Heart left ventricle (tissue), 16 donors: ENCODE results near the gene KDM4B. TPM values are rescaled to one million over a fixed set of nuclear protein-coding genes. Genes with fewer than 3 reads are reported as not detected.
"Not testable (repeated sequence)": the region's sequence is repeated elsewhere in the genome, so short reads cannot be mapped to it uniquely, and the experiment has no call there.

Source experiments
- ATAC-seq, 4 donors: fragments of 200-7000 bp; cut with Tn5 transposase; one replicate each; pipeline ENCODE4 v1.9.1; 2020 to 2022; ENCODE audit warnings: moderate library complexity in 4 of 4, mild to moderate bottlenecking in 3 of 4, moderate number of reproducible peaks in 1 of 4
- DNase-seq, 5 donors: peaks; one replicate each; pipeline ENCODE4 v3.0.0-alpha.2; 2020
- H3K27ac ChIP-seq, 12 donors: fragments of 200-600 bp; sonication (generic) in 4 of 12; one replicate each; pipeline versions ENCODE4 v1.5.0 to v1.8.0; 2016 to 2022; ENCODE audit warnings: mild to moderate bottlenecking in 2 of 12
- H3K27me3 ChIP-seq, 9 donors: fragments of 200-600 bp; sonication (generic) in 2 of 9; one replicate each; pipeline versions ENCODE4 v1.5.1 to v1.8.0; 2016 to 2022; ENCODE audit warnings: mild to moderate bottlenecking in 3 of 9
- H3K36me3 ChIP-seq, 9 donors: fragments of 200-600 bp; sonication (generic) in 2 of 9; one replicate each; pipeline versions ENCODE4 v1.5.0 to v1.8.0; 2018 to 2022; ENCODE audit warnings: mild to moderate bottlenecking in 2 of 9
- H3K4me1 ChIP-seq, 12 donors: fragments of 200-600 bp; sonication (generic) in 4 of 12; one replicate each; pipeline versions ENCODE4 v1.5.0 to v1.8.0; 2016 to 2022; ENCODE audit warnings: mild to moderate bottlenecking in 3 of 12
- H3K4me3 ChIP-seq, 12 donors: fragments of 200-600 bp; sonication (generic) in 4 of 12; one replicate each; pipeline versions ENCODE4 v1.5.0 to v1.8.0; 2017 to 2022; ENCODE audit warnings: mild to moderate bottlenecking in 9 of 12, moderate library complexity in 4 of 12
- H3K9me3 ChIP-seq, 12 donors: fragments of 200-600 bp; sonication (generic) in 4 of 12; one replicate each; pipeline versions ENCODE4 v1.5.0 to v1.8.0; 2016 to 2022; ENCODE audit warnings: mild to moderate bottlenecking in 1 of 12
- CTCF ChIP-seq, 12 donors: fragments of 200-600 bp; sonication (generic) in 4 of 12; IDR thresholded peaks; one replicate each; pipeline versions ENCODE4 v1.5.0 to v1.8.0; 2018 to 2022; ENCODE audit warnings: antibody characterized with exemption in 12 of 12, mild to moderate bottlenecking in 5 of 12
- POLR2A ChIP-seq, 2 donors: fragments of 450-650 bp; IDR thresholded peaks; one replicate each; pipeline ENCODE4 v1.6.1; 2017; ENCODE audit warnings: antibody characterized with exemption in 2 of 2, mild to moderate bottlenecking in 2 of 2, moderate library complexity in 2 of 2
- WGBS, 4 donors: extraction: QIAGEN DNeasy Blood & Tissue Kit in 2 of 4; methylation state at CpG; one replicate each; pipeline versions ENCODE4 v1.1.5 to v1.1.7; 2013 to 2018; 5-methylcytosine and 5-hydroxymethylcytosine counted together
- intact Hi-C, 10 donors: fragments of 100-400 bp; cut with DNase I; formaldehyde crosslinking; loops; one replicate each; pipeline versions ENCODE4 v1.11.1 to v1.14.2; 2022
- polyA plus RNA-seq, 2 donors: library from polyadenylated mRNA; stranded (reverse); fragments of 200-250 nt; gene quantifications; one replicate each; pipeline ENCODE4 v1.2.3, GENCODE V29; 2013
- total RNA-seq, 9 donors: library from RNA; depleted of rRNA in 2 of 9; stranded (reverse); fragments of >200 nt in 2 of 9; fragmentation: NEBNext Ultra II Directional in 3 of 9; extraction: Animal tissue kit (Norgen Biotek cat#: 25700) in 3 of 9; gene quantifications; one replicate each; pipeline versions ENCODE4 v1.1.0 to v1.2.4, GENCODE V29; 2016 to 2023
- donor health status: ischemic (EF 13 %, LVEDD 7.1; RV severe dilation, severe dysfunction).
- donor health status: healthy with polysubstance abuse.
- donor health status: DM: no; HTN: yes; CAD: no.
- donor health status: DM: no; HTN: no; CAD: no.
- donor health status: ischemic (EF 25% LVEDD 6.9; RV normal size, moderate dysfunction).
- donor health status: ischemic (EF 25% LVEDD 5.7; RV mildly dilated, moderate dysfunction).
- donor health status: healthy.
- donor health status: DM: yes; HTN: yes; CAD: no.
- donor health status: ischemic (EF 35%, LVEDD 5.7; RV mildly dilated, moderate dysfunction).
- donor health status: nonischemic (EF 11% LVEDD 7.7; RV severe dilation, severe dysfunction).
- donor health status: DM: yes; HTN: yes; CAD: no.
- donor health status: PGD.
- donor health status: ischemic (EF 29% LVEDD 5.4; RV normal size, mild dysfunction).
- donor health status: nonischemic (EF 23%, LVEDD 6.1; RV moderate dilation, normal function).

The KDM4B gene
- total and polyA plus RNA-seq, 11 donors, result 21.5 to 36.5 (median 27.2) TPM

- ATAC-seq (no peak), DNase-seq (peak in 1 of 5 donors; percentile 3)
- Histone ChIP-seq H3K4me3 (no peak overlapping the region), H3K27ac (no peak overlapping the region), H3K4me1 (no peaks in the 10 kb centered on the region), H3K9me3 (peaks cover 0 to 19% (median 9%) of the 10 kb centered on the region in 12 donors), H3K36me3 (peaks cover 0 to 26% (median 12%) of the 10 kb centered on the region in 9 donors), H3K27me3 (no peaks in the 10 kb centered on the region)
- TF ChIP-seq POLR2A (IDR thresholded peaks at IDR 0.05) (no peak), CTCF (IDR thresholded peaks at IDR 0.05) (no peak)
- intact Hi-C loops, result loop anchor here in 4 of 10 donors (5.0 kb wide), 1 partner anchor 108 kb away; no protein-coding TSS in a partner anchor
- WGBS, 4 donors, result 84 to 91% (median 90%) methylated on average over 22 to 26 of the region's 26 CpGs
Observed at GRCh38 chr19:5154799-5155426, 186.0 kb downstream of the KDM4B start.

- Histone ChIP-seq H3K4me1 (no peaks in the 10 kb centered on the region), H3K4me3 (no peak overlapping the region), H3K9me3 (peaks cover 0 to 19% (median 9%) of the 10 kb centered on the region in 12 donors), H3K27me3 (no peaks in the 10 kb centered on the region), H3K27ac (no peak overlapping the region), H3K36me3 (peaks cover 0 to 19% (median 12%) of the 10 kb centered on the region in 9 donors)
- DNase-seq (peak in 1 of 5 donors; percentile 40), ATAC-seq (peak in 1 of 4 donors; percentile 8)
- WGBS, 4 donors, result 87 to 95% (median 90%) methylated on average over 7 to 10 of the region's 10 CpGs
- intact Hi-C loops, result no loop called here
- TF ChIP-seq POLR2A (IDR thresholded peaks at IDR 0.05) (no peak), CTCF (IDR thresholded peaks at IDR 0.05) (no peak)
Observed at GRCh38 chr19:5155586-5156210, 186.8 kb downstream of the KDM4B start.

GRCh38 chr19:5156231-5156986 is 187.5 kb downstream of the KDM4B start:
- intact Hi-C loops, result no loop called here
- Histone ChIP-seq H3K27ac (no peak overlapping the region), H3K9me3 (peaks cover 0 to 19% (median 9%) of the 10 kb centered on the region in 12 donors), H3K36me3 (peaks cover 0 to 12% (median 7%) of the 10 kb centered on the region in 9 donors), H3K4me1 (no peaks in the 10 kb centered on the region), H3K27me3 (no peaks in the 10 kb centered on the region), H3K4me3 (no peak overlapping the region)
- WGBS, 4 donors, result 53 to 60% (median 57%) methylated on average over 18 to 23 of the region's 23 CpGs
- peak in 2 of 5 donors; percentile 14 to 28 for DNase-seq
- TF ChIP-seq CTCF (IDR thresholded peaks at IDR 0.05) (no peak), POLR2A (IDR thresholded peaks at IDR 0.05) (no peak)
- ATAC-seq, result peak in 2 of 4 donors; percentile 10

GRCh38 chr19:5157186-5157585 is 188.3 kb downstream of the KDM4B start:
- Histone ChIP-seq H3K36me3 (peaks cover 0 to 4% (median 0%) of the 10 kb centered on the region in 9 donors), H3K27me3 (no peaks in the 10 kb centered on the region), H3K27ac (no peak overlapping the region), H3K9me3 (peaks cover 0 to 19% (median 9%) of the 10 kb centered on the region in 12 donors), H3K4me3 (no peak overlapping the region), H3K4me1 (no peaks in the 10 kb centered on the region)
- peak in 1 of 5 donors; percentile 17 for DNase-seq
- intact Hi-C loops, result no loop called here
- 66 to 80% (median 72%) methylated on average over 4 of the region's 4 CpGs for WGBS, 4 donors
- ATAC-seq, result no peak
- TF ChIP-seq POLR2A (IDR thresholded peaks at IDR 0.05), result no peak
- TF ChIP-seq CTCF (IDR thresholded peaks at IDR 0.05), result no peak

- DNase-seq, result peak in 1 of 5 donors; percentile 2
- ATAC-seq, result not testable (repeated sequence)
- WGBS, 4 donors, result 96 to 100% (median 99%) methylated on average over 7 of the region's 7 CpGs
Observed at GRCh38 chr19:5158549-5159134, 189.7 kb downstream of the KDM4B start.

More at GRCh38 chr19:5158549-5159134, 189.7 kb downstream of the KDM4B start:
- H3K4me3 ChIP-seq, intact Hi-C loops, H3K27me3 ChIP-seq, H3K4me1 ChIP-seq, H3K36me3 ChIP-seq, H3K27ac ChIP-seq: not testable (repeated sequence)
- H3K9me3 ChIP-seq, result peaks cover 0 to 19% (median 9%) of the 10 kb centered on the region in 12 donors
